HL-60 (cell line): ENCODE measurements around the gene MARK1.

Experiments
- DNase-seq, 2 experiments: peaks; one replicate each; pipeline ENCODE4 v3.0.0-alpha.2; 2010 to 2020; ENCODE audit warnings: low read depth in 1 of 2, low spot score in 1 of 2
- H3K27ac ChIP-seq: fragments of 250-450 bp; sonication (Bioruptor Pico); replicated peaks from 2 replicates; pipeline ENCODE4 v1.5.1; 2020; ENCODE audit warnings: mild to moderate bottlenecking, moderate library complexity
- H3K27me3 ChIP-seq: fragments of 250-450 bp; sonication (Bioruptor Pico); 2 replicates; pipeline ENCODE4 v1.5.1; 2021; ENCODE audit warnings: mild to moderate bottlenecking, moderate library complexity; ENCODE audit not compliant: insufficient read depth, poor library complexity, severe bottlenecking
- H3K4me3 ChIP-seq: replicated peaks from 2 replicates; pipeline ENCODE4 v1.5.1; 2011; ENCODE audit warnings: mild to moderate bottlenecking, control low read depth, low read length; ENCODE audit not compliant: insufficient read depth
- CTCF ChIP-seq: IDR thresholded peaks from one replicate; pipeline ENCODE4 v1.5.1; 2011; ENCODE audit warnings: low read length, control low read depth, inconsistent platforms; ENCODE audit not compliant: insufficient read depth
- GABPA ChIP-seq: IDR thresholded peaks from 2 replicates; pipeline ENCODE4 v1.6.1; 2012; ENCODE audit warnings: low read depth
- POLR2AphosphoS5 ChIP-seq: IDR thresholded peaks from 2 replicates; pipeline ENCODE4 v1.6.1; 2012; ENCODE audit warnings: low read depth
- REST ChIP-seq: IDR thresholded peaks from 2 replicates; pipeline ENCODE4 v1.6.1; 2012; ENCODE audit warnings: low read depth; ENCODE audit not compliant: insufficient replicate concordance
- SPI1 ChIP-seq: IDR thresholded peaks from 2 replicates; pipeline ENCODE4 v1.6.1; 2012; ENCODE audit warnings: low read depth, mild to moderate bottlenecking, borderline replicate concordance
- long read RNA-seq: library from polyadenylated mRNA; unstranded; transcript quantifications from one replicate; pipeline ENCODE4 v2.0.0, GENCODE V29; 2020

MARK1 gene
- long read RNA-seq: 0 reads

- DNase-seq: no peak
These were observed at the start of gene MARK1 for GRCh38 chr1:220527908-220528678. Gene MARK1, plus strand, starts transcription at chr1:220528136. Its CDS starts 687 bp downstream, at chr1:220528823.

GRCh38 chr1:220483700-220484099, 44.2 kb upstream of the MARK1 start:
- Histone ChIP-seq H3K4me3 (no peak overlapping the region), H3K27ac (no peak overlapping the region), H3K27me3 (no peaks in the 10 kb centered on the region)
- no peak for DNase-seq
- TF ChIP-seq CTCF: no peak
- no peak for TF ChIP-seq SPI1
- no peak for TF ChIP-seq POLR2AphosphoS5
- no peak for TF ChIP-seq GABPA
- TF ChIP-seq REST: no peak

More at GRCh38 chr1:220527908-220528678, at the start of gene MARK1:
- Histone ChIP-seq H3K27me3 (peaks cover 62% of the 10 kb centered on the region), H3K27ac (no peak within 1 kb of the TSS), H3K4me3 (peak within 1 kb of the TSS; percentile 47)
- TF ChIP-seq POLR2AphosphoS5 (no peak), SPI1 (no peak; the same call in 1 of the 2 replicates), CTCF (no peak)

GRCh38 chr1:220484135-220484534, 43.8 kb upstream of the MARK1 start:
- DNase-seq: no peak
- H3K27me3 ChIP-seq: no peaks in the 10 kb centered on the region
- H3K27ac ChIP-seq: no peak overlapping the region
- TF ChIP-seq REST: no peak
- TF ChIP-seq POLR2AphosphoS5: no peak
- no peak for TF ChIP-seq SPI1
- no peak for TF ChIP-seq CTCF
- TF ChIP-seq GABPA: no peak
- H3K4me3 ChIP-seq: no peak overlapping the region
